GM18520 (cell line): ENCODE measurements around the gene NCKAP1.
"Not testable (repeated sequence)": the region's sequence is repeated elsewhere in the genome, so short reads cannot be mapped to it uniquely, and the experiment has no call there.

Experiments
- ATAC-seq: cut with Tn5 transposase; IDR thresholded peaks from one replicate; pipeline ENCODE4 v1.9.1; 2021; ENCODE audit not compliant: unreplicated experiment

NCKAP1 gene

GRCh38 chr2:183001948-183002347, 36.3 kb downstream of the NCKAP1 start:
- ATAC-seq: no peak

- no peak for ATAC-seq
Observed at GRCh38 chr2:183000846-183001245, 37.4 kb downstream of the NCKAP1 start.

GRCh38 chr2:182999348-183000028, 38.8 kb downstream of the NCKAP1 start:
- ATAC-seq: peak; percentile 58

- ATAC-seq: no peak
Observed at GRCh38 chr2:182994228-182994912, 43.9 kb downstream of the NCKAP1 start.

- ATAC-seq: no peak
Observed at GRCh38 chr2:182982941-182983340, 55.3 kb downstream of the NCKAP1 start.

GRCh38 chr2:182981475-182981874, 56.8 kb downstream of the NCKAP1 start:
- ATAC-seq: not testable (repeated sequence)

- ATAC-seq: no peak
Observed at GRCh38 chr2:182980652-182981051, 57.6 kb downstream of the NCKAP1 start.

- peak; percentile 64 for ATAC-seq
Observed at GRCh38 chr2:182980115-182980514, 58.1 kb downstream of the NCKAP1 start.

- peak; percentile 33 for ATAC-seq
Observed at GRCh38 chr2:182977463-182977862, 60.8 kb downstream of the NCKAP1 start.

- no peak for ATAC-seq
Observed at GRCh38 chr2:182973441-182974352, 64.6 kb downstream of the NCKAP1 start.

GRCh38 chr2:182972548-182972942, 65.7 kb downstream of the NCKAP1 start:
- ATAC-seq: no peak

GRCh38 chr2:182971820-182972547, 66.3 kb downstream of the NCKAP1 start:
- ATAC-seq: no peak

- ATAC-seq: no peak
Observed at GRCh38 chr2:182970486-182970885, 67.8 kb downstream of the NCKAP1 start.

GRCh38 chr2:182968493-182968892, 69.8 kb downstream of the NCKAP1 start:
- ATAC-seq: no peak

- not testable (repeated sequence) for ATAC-seq
Observed at GRCh38 chr2:182966356-182966755, 71.9 kb downstream of the NCKAP1 start.

GRCh38 chr2:182962641-182963040, 75.6 kb downstream of the NCKAP1 start:
- no peak for ATAC-seq

GRCh38 chr2:182960869-182961268, 77.4 kb downstream of the NCKAP1 start:
- ATAC-seq: not testable (repeated sequence)

- no peak for ATAC-seq
Observed at GRCh38 chr2:182954789-182955188, 83.5 kb downstream of the NCKAP1 start.

GRCh38 chr2:182952741-182953450, 85.4 kb downstream of the NCKAP1 start:
- no peak for ATAC-seq

- no peak for ATAC-seq
Observed at GRCh38 chr2:182951948-182952663, 86.2 kb downstream of the NCKAP1 start.
